IMR-90 (cell line): Measurements from ENCODE around the gene MTREX. TPM values are rescaled to one million over a fixed set of nuclear protein-coding genes. Genes with fewer than 3 reads are reported as not detected.

ENCODE experiments used
- ATAC-seq: fragments of 200-7000 bp; cut with Tn5 transposase; 2 replicates; pipeline ENCODE4 v1.9.1; 2020; ENCODE audit warnings: low read depth, mild to moderate bottlenecking, moderate library complexity
- BruUV-seq: library from RNA; stranded (reverse); fragments of 400-500 nt; replicated peaks from 2 replicates; lab custom pipeline; 2021; lab: Mats Ljungman, UMichigan
- CTCF ChIA-PET: fragments of 300-600 bp; formaldehyde crosslinking; extraction: SDS; loops from one replicate; lab custom pipeline; 2021; ENCODE audit warnings: antibody characterized with exemption; lab: Yijun Ruan, JAX
- POLR2A ChIA-PET: fragments of 300-600 bp; sonication (Branson Sonifier 250); formaldehyde crosslinking; loops from one replicate; lab custom pipeline; 2022; ENCODE audit warnings: antibody characterized with exemption; ENCODE audit not compliant: unreplicated experiment; lab: Charles Lee
- DNase-seq: peaks from one replicate; pipeline ENCODE4 v3.0.0; 2013
- H2AFZ ChIP-seq: replicated peaks from 2 replicates; pipeline ENCODE3; 2013; ENCODE audit warnings: low read length, mild to moderate bottlenecking; ENCODE audit not compliant: poor library complexity
- H2AK5ac ChIP-seq: 2 replicates; pipeline ENCODE4 v1.6.1; 2013; ENCODE audit warnings: low read depth, low read length, inconsistent platforms
- H2AK9ac ChIP-seq: replicated peaks from 2 replicates; pipeline ENCODE3; 2013; ENCODE audit warnings: mild to moderate bottlenecking, low read depth, low read length, moderate library complexity; ENCODE audit not compliant: poor library complexity
- H2BK120ac ChIP-seq: 2 replicates; pipeline ENCODE4 v1.6.1; 2013; ENCODE audit warnings: low read depth, low read length, inconsistent platforms
- H2BK15ac ChIP-seq: 3 replicates; pipeline ENCODE4 v1.6.1; 2013; ENCODE audit warnings: low read depth, low read length, inconsistent platforms
- H2BK20ac ChIP-seq: 2 replicates; pipeline ENCODE4 v1.6.1; 2013; ENCODE audit warnings: low read depth, mild to moderate bottlenecking, inconsistent platforms, low read length, moderate library complexity
- H2BK5ac ChIP-seq: 2 replicates; pipeline ENCODE4 v1.6.1; 2013; ENCODE audit warnings: mild to moderate bottlenecking, low read depth, low read length, inconsistent platforms; ENCODE audit not compliant: poor library complexity, severe bottlenecking
- H3K14ac ChIP-seq: replicated peaks from 2 replicates; pipeline ENCODE4 v1.6.1; 2013; ENCODE audit warnings: low read depth, low read length, inconsistent platforms
- H3K18ac ChIP-seq: 2 replicates; pipeline ENCODE4 v1.6.1; 2013; ENCODE audit warnings: low read depth, low read length, control low read depth
- H3K23ac ChIP-seq: 2 replicates; pipeline ENCODE4 v1.6.1; 2013; ENCODE audit warnings: low read depth, low read length, inconsistent platforms
- H3K27ac ChIP-seq: 2 replicates; pipeline ENCODE4 v1.5.1; 2013; ENCODE audit warnings: mild to moderate bottlenecking, control low read depth, low read length; ENCODE audit not compliant: insufficient read depth
- H3K27me3 ChIP-seq: 2 replicates; pipeline ENCODE4 v1.6.1; 2013; ENCODE audit warnings: low read length; ENCODE audit not compliant: control insufficient read depth, insufficient read depth
- H3K36me3 ChIP-seq: 2 replicates; pipeline ENCODE4 v1.6.1; 2013; ENCODE audit warnings: low read length, mixed read lengths; ENCODE audit not compliant: control insufficient read depth, insufficient read depth
- H3K4ac ChIP-seq: 2 replicates; pipeline ENCODE4 v1.6.1; 2013; ENCODE audit warnings: low read depth, low read length, inconsistent platforms
- H3K4me1 ChIP-seq: 2 replicates; pipeline ENCODE4 v1.6.1; 2013; ENCODE audit warnings: low read length, mixed read lengths; ENCODE audit not compliant: control insufficient read depth, insufficient read depth
- H3K4me2 ChIP-seq: 2 replicates; pipeline ENCODE4 v1.6.1; 2013; ENCODE audit warnings: low read depth, mild to moderate bottlenecking, control low read depth, low read length, moderate library complexity
- H3K4me3 ChIP-seq: 2 replicates; pipeline ENCODE4 v1.5.1; 2013; ENCODE audit warnings: low read depth, mild to moderate bottlenecking, control low read depth, low read length, moderate library complexity; ENCODE audit not compliant: insufficient read depth
- H3K56ac ChIP-seq: 2 replicates; pipeline ENCODE4 v1.6.1; 2013; ENCODE audit warnings: low read length, inconsistent platforms; ENCODE audit not compliant: insufficient read depth; ENCODE audit errors: extremely low read depth
- H3K79me1 ChIP-seq, 2 experiments: 2 replicates each; pipeline ENCODE4 v1.6.1; 2013; ENCODE audit warnings: low read length in 2 of 2, inconsistent platforms in 1 of 2, low read depth in 1 of 2
- H3K9ac ChIP-seq: 2 replicates; pipeline ENCODE4 v1.6.1; 2013; ENCODE audit warnings: low read depth, low read length, control low read depth
- H3K9me1 ChIP-seq: 2 replicates; pipeline ENCODE4 v1.6.1; 2013; ENCODE audit warnings: low read length, inconsistent platforms; ENCODE audit not compliant: insufficient read depth
- H3K9me3 ChIP-seq: 2 replicates; pipeline ENCODE4 v1.6.1; 2013; ENCODE audit warnings: low read length; ENCODE audit not compliant: control insufficient read depth, insufficient read depth
- H4K20me1 ChIP-seq: 2 replicates; pipeline ENCODE4 v1.6.1; 2013; ENCODE audit warnings: low read length, inconsistent platforms; ENCODE audit not compliant: insufficient read depth
- H4K5ac ChIP-seq: 2 replicates; pipeline ENCODE4 v1.6.1; 2013; ENCODE audit warnings: mild to moderate bottlenecking, low read depth, low read length, control low read depth
- H4K8ac ChIP-seq, 2 experiments: 2 replicates each; pipeline ENCODE4 v1.6.1; 2013; ENCODE audit warnings: low read depth in 2 of 2, low read length in 2 of 2, control low read depth in 1 of 2, inconsistent platforms in 1 of 2
- H4K91ac ChIP-seq: 2 replicates; pipeline ENCODE4 v1.6.1; 2013; ENCODE audit warnings: low read depth, low read length, inconsistent platforms; ENCODE audit not compliant: insufficient read depth
- CHD1 ChIP-seq: IDR thresholded peaks from 2 replicates; pipeline ENCODE4 v1.6.1; 2012; ENCODE audit warnings: low read depth, low read length, improper control_type of control experiment
- FOS ChIP-seq: fragments of 150-350 bp; IDR thresholded peaks from 2 replicates; pipeline ENCODE4 v1.6.1; 2016; ENCODE audit warnings: low read depth, low read length
- MXI1 ChIP-seq: IDR thresholded peaks from 2 replicates; pipeline ENCODE4 v1.6.1; 2012; ENCODE audit warnings: low read depth, mild to moderate bottlenecking, low read length, moderate library complexity, borderline replicate concordance
- POLR2A ChIP-seq: IDR thresholded peaks from 2 replicates; pipeline ENCODE4 v1.6.1; 2012; ENCODE audit warnings: mild to moderate bottlenecking, low read depth, low read length
- RFX5 ChIP-seq: IDR thresholded peaks from 2 replicates; pipeline ENCODE4 v1.8.0; 2012; ENCODE audit warnings: low read depth, mild to moderate bottlenecking, low read length, moderate library complexity
- WGBS, 2 experiments: methylation state at CpG; one replicate each; pipeline versions ENCODE4 v1.1.5 to v1.1.7; 2013; ENCODE audit warnings: missing lambda C conversion rate in 2 of 2; ENCODE audit not compliant: insufficient read length in 1 of 2; ENCODE audit errors: extremely low coverage in 2 of 2; 5-methylcytosine and 5-hydroxymethylcytosine counted together
- dilution Hi-C: fragments of 300-500 bp; cut with HindIII; formaldehyde crosslinking; loops from one replicate; pipeline ENCODE4 v1.14.3; 2018; ENCODE audit warnings: low sequenced_read_pairs; ENCODE audit not compliant: unreplicated experiment
- in situ Hi-C: fragments of 300-500 bp; cut with MboI; formaldehyde crosslinking; loops from 3 replicates; pipeline ENCODE4 v1.14.3; 2019; ENCODE audit warnings: low sequenced_read_pairs, inconsistent platforms, mixed read lengths
- intact Hi-C: fragments of 100-400 bp; cut with micrococcal nuclease; formaldehyde crosslinking; loops from 2 replicates; pipeline ENCODE4 v1.10.0; 2022
- polyA plus RNA-seq, 3 experiments: library from polyadenylated mRNA; depleted of rRNA; stranded (reverse); fragments of >200 nt; gene quantifications; 2 replicates each; pipeline ENCODE4 v1.2.3, GENCODE V29; 2012; ENCODE audit warnings: low replicate concordance in 1 of 3
- total RNA-seq: library from RNA; depleted of rRNA; stranded (reverse); fragments of >200 nt; gene quantifications from 2 replicates; pipeline ENCODE4 v1.2.3, GENCODE V29; 2012
- TF ChIP-seq, protein P1 (sequence below): fragments of 150-350 bp; IDR thresholded peaks from 2 replicates; pipeline ENCODE4 v1.6.1; 2016; ENCODE audit warnings: low read depth, mild to moderate bottlenecking, low read length, moderate library complexity, borderline replicate concordance

MTREX gene
- total and polyA plus RNA-seq, 2 of the 4 experiments (the other 2 are of a cell fraction), result 22.1 to 33.2 TPM

DNA sequence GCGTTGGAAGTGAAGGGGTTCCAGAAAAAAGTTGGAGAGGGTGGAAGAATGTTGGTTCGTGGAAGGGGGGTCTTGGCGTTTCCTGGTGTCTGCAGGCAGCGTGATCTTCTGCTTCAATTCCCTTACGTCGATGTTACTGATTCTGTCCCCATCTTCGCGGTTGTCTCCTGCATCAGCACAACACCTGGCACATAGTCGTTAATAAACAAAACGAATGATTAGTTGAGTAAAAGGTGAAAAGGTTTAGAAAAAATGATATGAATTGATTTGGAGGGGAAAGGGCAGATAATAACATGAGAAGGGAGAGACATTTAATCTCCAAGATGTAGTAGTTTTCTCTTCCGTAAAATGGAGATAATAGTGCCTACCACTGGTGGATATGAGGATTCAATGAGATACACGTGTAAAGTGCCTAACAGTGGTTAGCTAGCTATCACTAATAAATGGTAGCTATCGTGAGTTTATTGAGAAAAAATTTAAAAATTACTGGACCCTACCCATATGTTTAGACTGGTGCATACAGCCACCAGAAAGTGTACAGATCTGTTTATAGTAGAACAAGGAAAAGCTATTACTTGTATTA lies 556 bp downstream of the MTREX start:
- Histone ChIP-seq H3K27me3 (no peaks in the 10 kb centered on the region), H3K14ac (peak overlapping the region; percentile 94), H3K9ac (peak overlapping the region; percentile 88), H4K5ac (peak overlapping the region; percentile 78), H2AK9ac (peak overlapping the region; percentile 96), H3K4me3 (peak overlapping the region; percentile 71), H2BK5ac (peak overlapping the region; percentile 73), H2AK5ac (peak overlapping the region; percentile 50), H2BK20ac (no peak overlapping the region), H3K79me1 (peaks cover 2 to 43% of the 10 kb centered on the region in 2 experiments; a peak in 3 of 4 replicates), H4K91ac (peak overlapping the region; percentile 79), H3K18ac (peak overlapping the region; percentile 49; the same call in 1 of the 2 replicates), H3K4me2 (peak overlapping the region; percentile 83), H2BK15ac (peak overlapping the region; percentile 2; the same call in 2 of the 3 replicates), H4K8ac (peak overlapping the region; percentile 70 to 96), H3K56ac (peak overlapping the region; percentile 96), H3K27ac (peak overlapping the region; percentile 58), H3K23ac (peak overlapping the region; percentile 88), H2AFZ (peak overlapping the region; percentile 88), H3K9me3 (no peaks in the 10 kb centered on the region), H4K20me1 (peaks cover 15% of the 10 kb centered on the region), H3K4me1 (peaks cover 2% of the 10 kb centered on the region), H3K36me3 (no peaks in the 10 kb centered on the region), H3K4ac (peak overlapping the region; percentile 92), H3K9me1 (peaks cover 5% of the 10 kb centered on the region; the same call in 1 of the 2 replicates), H2BK120ac (peak overlapping the region; percentile 89)
- ChIA-PET POLR2A (interaction anchor here (0.7 kb wide), 1 partner anchor 403 kb away, joined by 5 read pairs; no protein-coding TSS in a partner anchor), CTCF (interaction anchor here (0.7 kb wide), 1 partner anchor 209 kb away, joined by 3 read pairs; no protein-coding TSS in a partner anchor)
- DNase-seq, result peak; percentile 19
- TF ChIP-seq RFX5 (no peak), CHD1 (no peak), MXI1 (0 out of 2 replicates have a peak, but pooled peaks have one; percentile 22), FOS (no peak), POLR2A (no peak)
- TF ChIP-seq, protein P1, sequence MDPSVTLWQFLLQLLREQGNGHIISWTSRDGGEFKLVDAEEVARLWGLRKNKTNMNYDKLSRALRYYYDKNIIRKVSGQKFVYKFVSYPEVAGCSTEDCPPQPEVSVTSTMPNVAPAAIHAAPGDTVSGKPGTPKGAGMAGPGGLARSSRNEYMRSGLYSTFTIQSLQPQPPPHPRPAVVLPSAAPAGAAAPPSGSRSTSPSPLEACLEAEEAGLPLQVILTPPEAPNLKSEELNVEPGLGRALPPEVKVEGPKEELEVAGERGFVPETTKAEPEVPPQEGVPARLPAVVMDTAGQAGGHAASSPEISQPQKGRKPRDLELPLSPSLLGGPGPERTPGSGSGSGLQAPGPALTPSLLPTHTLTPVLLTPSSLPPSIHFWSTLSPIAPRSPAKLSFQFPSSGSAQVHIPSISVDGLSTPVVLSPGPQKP, result no peak
- in situ Hi-C loops, result no loop called here
- intact Hi-C loops, result loop anchor here (5.0 kb wide), 1 partner anchor 136 kb away; the partner anchor contains the start of gene CDC20B
- 0 to 100% methylated on average over 1 to 2 of the region's 13 CpGs for WGBS, 2 experiments
- BruUV-seq, result TSS peak; percentile 42
- dilution Hi-C loops, result no loop called here
- ATAC-seq, result peak; percentile 1
